GM12874 (cell line): ENCODE measurements around the gene SCN9A.

Source experiments
- CTCF ChIP-seq: IDR thresholded peaks from 2 replicates; pipeline ENCODE4 v1.5.1; 2011; ENCODE audit warnings: low read depth, mild to moderate bottlenecking, control low read depth, low read length, moderate library complexity; ENCODE audit not compliant: insufficient read depth

SCN9A gene

GRCh38 chr2:166240387-166241313, 135.1 kb downstream of the SCN9A start:
- TF ChIP-seq CTCF, result no peak

- TF ChIP-seq CTCF, result no peak
Observed at GRCh38 chr2:166239548-166239947, 136.2 kb downstream of the SCN9A start.

GRCh38 chr2:166238176-166238575, 137.6 kb downstream of the SCN9A start:
- no peak for TF ChIP-seq CTCF

GRCh38 chr2:166234112-166234846, 141.5 kb downstream of the SCN9A start:
- TF ChIP-seq CTCF, result no peak

GRCh38 chr2:166233244-166233643, 142.5 kb downstream of the SCN9A start:
- TF ChIP-seq CTCF, result no peak

- TF ChIP-seq CTCF, result no peak
Observed at GRCh38 chr2:166230724-166231070, 145.0 kb downstream of the SCN9A start.

GRCh38 chr2:166230024-166230723, 145.6 kb downstream of the SCN9A start:
- no peak for TF ChIP-seq CTCF
